Testis (tissue), 3 donors: Measurements from ENCODE around the gene TXNRD3. TPM values are rescaled to one million over a fixed set of nuclear protein-coding genes. Genes with fewer than 3 reads are reported as not detected.

ENCODE experiments used
- DNase-seq: peaks from one replicate; pipeline ENCODE4 v3.0.0-alpha.2; 2019
- H3K27ac ChIP-seq, 2 donors: fragments of 200-600 bp; sonication (generic); one replicate each; pipeline ENCODE4 v1.5.1; 2019
- H3K27me3 ChIP-seq: fragments of 200-600 bp; sonication (generic); one replicate; pipeline ENCODE4 v1.5.1; 2019
- H3K36me3 ChIP-seq: fragments of 200-600 bp; sonication (generic); one replicate; pipeline ENCODE4 v1.5.1; 2017; ENCODE audit warnings: low read depth; ENCODE audit errors: missing control alignments
- H3K4me1 ChIP-seq: fragments of 200-600 bp; sonication (generic); one replicate; pipeline ENCODE4 v1.5.1; 2019
- H3K4me3 ChIP-seq, 2 donors: fragments of 200-600 bp; sonication (generic); one replicate each; pipeline ENCODE4 v1.5.1; 2017 to 2019
- H3K9me3 ChIP-seq: fragments of 200-600 bp; sonication (generic); one replicate; pipeline ENCODE4 v1.5.1; 2017
- CTCF ChIP-seq, 3 experiments: fragments of 450-650 bp in 2 of 3; fragments of 200-600 bp in 1 of 3; sonication (generic) in 1 of 3; IDR thresholded peaks; one replicate each; pipeline ENCODE4 v1.5.1; 2016 to 2019; ENCODE audit warnings: antibody characterized with exemption in 3 of 3, mild to moderate bottlenecking in 2 of 3, moderate library complexity in 1 of 3
- POLR2A ChIP-seq: fragments of 450-650 bp; IDR thresholded peaks from one replicate; pipeline ENCODE4 v1.6.1; 2017; ENCODE audit warnings: antibody characterized with exemption, mild to moderate bottlenecking, moderate library complexity
- WGBS, 2 donors: methylation state at CpG; one replicate each; pipeline ENCODE4 v1.1.5; 2018; 5-methylcytosine and 5-hydroxymethylcytosine counted together
- intact Hi-C: fragments of 100-400 bp; cut with DNase I; formaldehyde crosslinking; loops from one replicate; pipeline ENCODE4 v1.15.1; 2023; ENCODE audit warnings: low total_unique reads
- polyA plus RNA-seq: library from polyadenylated mRNA; stranded (reverse); fragments of 350-450 nt; fragmentation: Illumina TruSeq; extraction: RNeasy Lipid Tissue Mini Kit (QIAGEN cat#74804); gene quantifications from one replicate; pipeline ENCODE4 v1.2.3, GENCODE V29; 2014; ENCODE audit warnings: low read depth, low replicate concordance; ENCODE audit not compliant: insufficient read depth
- total RNA-seq, 2 donors: library from RNA; depleted of rRNA; stranded (reverse); fragments of >200 nt; gene quantifications; one replicate each; pipeline ENCODE4 v1.2.3, GENCODE V29; 2016

TXNRD3 gene
- total and polyA plus RNA-seq, 3 donors from 2014 or later: 25.7 to 67.9 (median 34.3) TPM

GRCh38 chr3:126684218-126684751, 29.4 kb upstream of the TXNRD3 start:
- Histone ChIP-seq H3K4me1 (peaks cover 32% of the 10 kb centered on the region), H3K27ac (no peak overlapping the region), H3K9me3 (no peaks in the 10 kb centered on the region), H3K27me3 (no peaks in the 10 kb centered on the region), H3K4me3 (no peak overlapping the region), H3K36me3 (no peaks in the 10 kb centered on the region)
- no peak for TF ChIP-seq CTCF (IDR thresholded peaks at IDR 0.05)
- no peak for TF ChIP-seq POLR2A
- DNase-seq: no peak
- intact Hi-C loops: no loop called here
- whole genome bisulfite sequencing, 2 donors: 51 to 59% methylated on average over 7 of the region's 7 CpGs

- no peak for DNase-seq
- H3K27me3 ChIP-seq: no peaks in the 10 kb centered on the region
- no peaks in the 10 kb centered on the region for H3K9me3 ChIP-seq
- WGBS, 2 donors: 39 to 49% methylated on average over 5 of the region's 5 CpGs
- H3K27ac ChIP-seq: no peak overlapping the region
- no peaks in the 10 kb centered on the region for H3K36me3 ChIP-seq
- no peak overlapping the region for H3K4me3 ChIP-seq
- TF ChIP-seq CTCF (IDR thresholded peaks at IDR 0.05) (no peak), POLR2A (no peak)
- intact Hi-C loops: no loop called here
- H3K4me1 ChIP-seq: peaks cover 38% of the 10 kb centered on the region
Measured at GRCh38 chr3:126683069-126683468, 28.1 kb upstream of the TXNRD3 start.

- WGBS, 2 donors: 74 to 82% methylated on average over 2 of the region's 2 CpGs
- TF ChIP-seq POLR2A (no peak), CTCF (IDR thresholded peaks at IDR 0.05) (no peak)
- no peaks in the 10 kb centered on the region for H3K9me3 ChIP-seq
- no peaks in the 10 kb centered on the region for H3K27me3 ChIP-seq
- no peaks in the 10 kb centered on the region for H3K36me3 ChIP-seq
- no peak overlapping the region for H3K4me3 ChIP-seq
- peaks cover 38% of the 10 kb centered on the region for H3K4me1 ChIP-seq
- intact Hi-C loops: no loop called here
- no peak for DNase-seq
- H3K27ac ChIP-seq: no peak overlapping the region
Measured at GRCh38 chr3:126682009-126682408, 27.1 kb upstream of the TXNRD3 start.

GRCh38 chr3:126680667-126681055, 25.7 kb upstream of the TXNRD3 start:
- Histone ChIP-seq H3K27me3 (no peaks in the 10 kb centered on the region), H3K4me1 (peaks cover 38% of the 10 kb centered on the region), H3K36me3 (no peaks in the 10 kb centered on the region), H3K9me3 (no peaks in the 10 kb centered on the region), H3K4me3 (no peak overlapping the region), H3K27ac (no peak overlapping the region)
- TF ChIP-seq CTCF (IDR thresholded peaks at IDR 0.05) (no peak), POLR2A (no peak)
- DNase-seq: no peak
- WGBS, 2 donors: 84 to 85% methylated on average over 4 of the region's 4 CpGs
- intact Hi-C loops: no loop called here
